ENCODE results near the gene IRF9. TPM values are rescaled to one million over a fixed set of nuclear protein-coding genes. Genes with fewer than 3 reads are reported as not detected.

The IRF9 gene
- polyA plus RNA-seq, 4 donors = 46.1 to 68.1 (median 57.0) TPM

GRCh38 chr14:24211311-24211710, 50.2 kb downstream of the IRF9 start:
- no peak for DNase-seq (ENCODE audit: low read depth in 4 of 4, low spot score in 3 of 4)

- peak; percentile 88 to 95 (median 92) for DNase-seq (ENCODE audit: low read depth in 4 of 4, low spot score in 3 of 4)
Measured at GRCh38 chr14:24212924-24213865, 52.1 kb downstream of the IRF9 start, which contains the start of gene CHMP4A. Gene CHMP4A, minus strand, starts transcription at chr14:24213488. Its CDS starts 49 bp downstream, at chr14:24213439.

GRCh38 chr14:24213866-24214662, 53.0 kb downstream of the IRF9 start:
- no peak for DNase-seq (ENCODE audit: low read depth in 4 of 4, low spot score in 3 of 4)

- peak in 3 of 4 donors; percentile 68 to 75 (median 71) for DNase-seq (ENCODE audit: low read depth in 4 of 4, low spot score in 3 of 4)
Measured at GRCh38 chr14:24215495-24216344, 54.7 kb downstream of the IRF9 start, which contains the start of gene MDP1. Gene MDP1, minus strand, starts transcription at chr14:24216066. Its CDS starts 111 bp downstream, at chr14:24215955.

Other genes with a start within 250 kb of the IRF9 start
- 10 to 100 TPM; 28.3 to 50.8 (median 44.2) TPM for gene DHRS4, start 207.5 kb upstream of the IRF9 start, polyA plus RNA-seq (ENCODE audit: insufficient read length in 4 of 4)
- 10 to 100 TPM; 27.6 to 52.8 (median 31.4) TPM for gene DHRS4L2, start 172.3 kb upstream of the IRF9 start, polyA plus RNA-seq (ENCODE audit: insufficient read length in 4 of 4)
- 1 to 10 TPM; 1.2 to 2.0 (median 1.8) TPM for gene CARMIL3, start 109.3 kb upstream of the IRF9 start, polyA plus RNA-seq (ENCODE audit: insufficient read length in 4 of 4)
- gene CPNE6, start 89.7 kb upstream of the IRF9 start, polyA plus RNA-seq (ENCODE audit: insufficient read length in 4 of 4) = not detected
- gene PCK2, start 67.0 kb upstream of the IRF9 start, polyA plus RNA-seq (ENCODE audit: insufficient read length in 4 of 4) = 10 to 100 TPM in 3 of 4 donors, 1 to 10 TPM in 1; 7.7 to 31.0 (median 24.0) TPM
- gene DCAF11, start 46.5 kb upstream of the IRF9 start, polyA plus RNA-seq (ENCODE audit: insufficient read length in 4 of 4) = 10 to 100 TPM; 41.2 to 90.6 (median 73.0) TPM
- 1 to 10 TPM in 3 of 4 donors, under 1 TPM in 1; 0.59 to 4.1 (median 2.1) TPM for gene NRL, start 46.3 kb upstream of the IRF9 start, polyA plus RNA-seq (ENCODE audit: insufficient read length in 4 of 4)
- gene FITM1, start 30.6 kb upstream of the IRF9 start, polyA plus RNA-seq (ENCODE audit: insufficient read length in 4 of 4) = 1 to 10 TPM in 1 of 4 donors, under 1 TPM in 3; 0.55 to 1.6 (median 0.79) TPM
- gene PSME1, start 25.1 kb upstream of the IRF9 start, polyA plus RNA-seq (ENCODE audit: insufficient read length in 4 of 4) = 100 to 1,000 TPM; 131 to 226 (median 197) TPM
- gene EMC9, start 19.7 kb upstream of the IRF9 start, polyA plus RNA-seq (ENCODE audit: insufficient read length in 4 of 4) = 10 to 100 TPM in 3 of 4 donors, 1 to 10 TPM in 1; 9.7 to 21.4 (median 19.4) TPM
- 100 to 1,000 TPM; 134 to 185 (median 166) TPM for gene PSME2, start 14.7 kb upstream of the IRF9 start, polyA plus RNA-seq (ENCODE audit: insufficient read length in 4 of 4)
- 10 to 100 TPM; 44.8 to 59.8 (median 47.4) TPM for gene RNF31, start 13.8 kb upstream of the IRF9 start, polyA plus RNA-seq (ENCODE audit: insufficient read length in 4 of 4)
- 100 to 1,000 TPM in 1 of 4 donors, 10 to 100 TPM in 3; 28.0 to 100 (median 57.9) TPM for gene REC8, start 10.8 kb downstream of the IRF9 start, polyA plus RNA-seq (ENCODE audit: insufficient read length in 4 of 4)
- gene IPO4, start 27.6 kb downstream of the IRF9 start, polyA plus RNA-seq (ENCODE audit: insufficient read length in 4 of 4) = 10 to 100 TPM; 19.8 to 39.5 (median 31.0) TPM
- gene TM9SF1, start 34.2 kb downstream of the IRF9 start, polyA plus RNA-seq (ENCODE audit: insufficient read length in 4 of 4) = 10 to 100 TPM; 32.9 to 43.7 (median 35.4) TPM
- 10 to 100 TPM in 1 of 4 donors, 1 to 10 TPM in 3; 4.2 to 12.0 (median 5.6) TPM for gene TSSK4, start 44.4 kb downstream of the IRF9 start, polyA plus RNA-seq (ENCODE audit: insufficient read length in 4 of 4)
- 10 to 100 TPM; 27.8 to 58.4 (median 52.0) TPM for gene CHMP4A, start 52.2 kb downstream of the IRF9 start, polyA plus RNA-seq (ENCODE audit: insufficient read length in 4 of 4)
- gene MDP1, start 54.8 kb downstream of the IRF9 start, polyA plus RNA-seq (ENCODE audit: insufficient read length in 4 of 4) = 10 to 100 TPM in 3 of 4 donors, 1 to 10 TPM in 1; 8.3 to 16.9 (median 11.3) TPM
- 100 to 1,000 TPM; 189 to 230 (median 217) TPM for gene NEDD8, start 71.1 kb downstream of the IRF9 start, polyA plus RNA-seq (ENCODE audit: insufficient read length in 4 of 4)
- 100 to 1,000 TPM in 3 of 4 donors, 10 to 100 TPM in 1; 65.6 to 124 (median 117) TPM for gene GMPR2, start 71.7 kb downstream of the IRF9 start, polyA plus RNA-seq (ENCODE audit: insufficient read length in 4 of 4)
- 10 to 100 TPM; 57.3 to 62.1 (median 60.1) TPM for gene TINF2, start 81.4 kb downstream of the IRF9 start, polyA plus RNA-seq (ENCODE audit: insufficient read length in 4 of 4)
- 1 to 10 TPM; 1.6 to 6.6 (median 2.6) TPM for gene TGM1, start 101.9 kb downstream of the IRF9 start, polyA plus RNA-seq (ENCODE audit: insufficient read length in 4 of 4)
- gene RABGGTA, start 110.3 kb downstream of the IRF9 start, polyA plus RNA-seq (ENCODE audit: insufficient read length in 4 of 4) = 10 to 100 TPM; 19.4 to 28.6 (median 20.3) TPM
- gene DHRS1, start 138.5 kb downstream of the IRF9 start, polyA plus RNA-seq (ENCODE audit: insufficient read length in 4 of 4) = 10 to 100 TPM; 27.8 to 54.8 (median 43.2) TPM
- 10 to 100 TPM; 20.0 to 27.0 (median 25.4) TPM for gene NOP9, start 138.6 kb downstream of the IRF9 start, polyA plus RNA-seq (ENCODE audit: insufficient read length in 4 of 4)
- 10 to 100 TPM; 20.2 to 28.4 (median 24.5) TPM for gene CIDEB, start 146.7 kb downstream of the IRF9 start, polyA plus RNA-seq (ENCODE audit: insufficient read length in 4 of 4)
- 1 to 10 TPM; 1.7 to 4.4 (median 3.0) TPM for gene LTB4R2, start 148.9 kb downstream of the IRF9 start, polyA plus RNA-seq (ENCODE audit: insufficient read length in 4 of 4)
- 1 to 10 TPM; 2.1 to 6.5 (median 4.9) TPM for gene LTB4R, start 150.2 kb downstream of the IRF9 start, polyA plus RNA-seq (ENCODE audit: insufficient read length in 4 of 4)
- 10 to 100 TPM in 3 of 4 donors, 1 to 10 TPM in 1; 8.4 to 23.3 (median 20.0) TPM for gene ADCY4, start 173.8 kb downstream of the IRF9 start, polyA plus RNA-seq (ENCODE audit: insufficient read length in 4 of 4)
- gene RIPK3, start 178.7 kb downstream of the IRF9 start, polyA plus RNA-seq (ENCODE audit: insufficient read length in 4 of 4) = 1 to 10 TPM; 2.3 to 4.3 (median 3.8) TPM
- gene NFATC4, start 206.9 kb downstream of the IRF9 start, polyA plus RNA-seq (ENCODE audit: insufficient read length in 4 of 4) = 100 to 1,000 TPM in 1 of 4 donors, 10 to 100 TPM in 3; 52.5 to 151 (median 78.2) TPM
- 10 to 100 TPM; 46.0 to 95.5 (median 49.4) TPM for gene NYNRIN, start 237.7 kb downstream of the IRF9 start, polyA plus RNA-seq (ENCODE audit: insufficient read length in 4 of 4)